ENCODE data around the gene ZFP64. TPM values are rescaled to one million over a fixed set of nuclear protein-coding genes. Genes with fewer than 3 reads are reported as not detected.

ZFP64 gene
- total RNA-seq, 2 experiments from 2014 or later: 2.5 to 3.2 TPM

GRCh38 chr20:52129611-52130010 lies 62.0 kb downstream of the ZFP64 start:
- no peaks in the 10 kb centered on the region for H3K9me3 ChIP-seq (ENCODE audit: control insufficient read depth in 1 of 2, insufficient read depth in 1 of 2, low read length in 2 of 2)
- no peaks in the 10 kb centered on the region for H3K36me3 ChIP-seq (ENCODE audit: insufficient read depth, low read length)
- intact Hi-C loops (cut with DNase I, micrococcal nuclease): loop anchor here in 1 of 2 experiments (5.0 kb wide), 1 partner anchor 1418 kb away; no protein-coding TSS in a partner anchor
- no peaks in the 10 kb centered on the region for H3K36me3 Mint-ChIP-seq (ENCODE audit: low read depth)
- H3K27ac Mint-ChIP-seq: no peak overlapping the region
- H3K27me3 ChIP-seq (ENCODE audit: control insufficient read depth in 1 of 2, insufficient read depth in 2 of 2, low read length in 2 of 2): no peaks in the 10 kb centered on the region
- peaks cover 5% of the 10 kb centered on the region for H3K4me1 Mint-ChIP-seq (ENCODE audit: low read depth)
- POLR2A ChIA-PET: no interaction called here
- H3K4me3 Mint-ChIP-seq: no peak overlapping the region
- no peaks in the 10 kb centered on the region for H3K4me1 ChIP-seq (ENCODE audit: insufficient read depth, low read length)
- CTCF ChIA-PET: interaction anchor here (1.1 to 1.5 kb wide), 2 partner anchors 9 to 18 kb away, joined by 3 read pairs; no protein-coding TSS in a partner anchor
- TF ChIP-seq CTCF (IDR thresholded peaks at IDR 0.05): no peak
- DNase-seq (no peak), ATAC-seq (ENCODE audit: poor library complexity) (no peak)
- H3K27ac ChIP-seq (ENCODE audit: low read depth in 1 of 2, low read length in 2 of 2): no peak overlapping the region
- H3K9me3 Mint-ChIP-seq: no peaks in the 10 kb centered on the region
- no peaks in the 10 kb centered on the region for H3K27me3 Mint-ChIP-seq
- no peak overlapping the region for H3K4me3 ChIP-seq (ENCODE audit: low read length)

GRCh38 chr20:52127309-52127708 lies 64.3 kb downstream of the ZFP64 start:
- no peaks in the 10 kb centered on the region for H3K4me1 ChIP-seq (ENCODE audit: insufficient read depth, low read length)
- no peaks in the 10 kb centered on the region for H3K9me3 ChIP-seq (ENCODE audit: control insufficient read depth in 1 of 2, insufficient read depth in 1 of 2, low read length in 2 of 2)
- Mint-ChIP-seq H3K9me3 (no peaks in the 10 kb centered on the region), H3K4me1 (ENCODE audit: low read depth) (peaks cover 5% of the 10 kb centered on the region), H3K27me3 (no peaks in the 10 kb centered on the region), H3K36me3 (ENCODE audit: low read depth) (no peaks in the 10 kb centered on the region), H3K4me3 (no peak overlapping the region), H3K27ac (no peak overlapping the region)
- no peak overlapping the region for H3K4me3 ChIP-seq (ENCODE audit: low read length)
- H3K36me3 ChIP-seq (ENCODE audit: insufficient read depth, low read length): no peaks in the 10 kb centered on the region
- ATAC-seq (ENCODE audit: poor library complexity) (no peak), DNase-seq (peak in 1 of 14 experiments; percentile 19)
- intact Hi-C loops (cut with DNase I, micrococcal nuclease): loop anchor here in 1 of 2 experiments (5.0 kb wide), 1 partner anchor 1420 kb away; no protein-coding TSS in a partner anchor
- CTCF ChIA-PET: no interaction called here
- TF ChIP-seq CTCF (IDR thresholded peaks at IDR 0.05): no peak
- no peaks in the 10 kb centered on the region for H3K27me3 ChIP-seq (ENCODE audit: control insufficient read depth in 1 of 2, insufficient read depth in 2 of 2, low read length in 2 of 2)
- POLR2A ChIA-PET: no interaction called here
- no peak overlapping the region for H3K27ac ChIP-seq (ENCODE audit: low read depth in 1 of 2, low read length in 2 of 2)

GRCh38 chr20:52124821-52125220 lies 66.8 kb downstream of the ZFP64 start:
- no peak for TF ChIP-seq CTCF (IDR thresholded peaks at IDR 0.05)
- no peak overlapping the region for H3K4me3 Mint-ChIP-seq
- no peaks in the 10 kb centered on the region for H3K27me3 ChIP-seq (ENCODE audit: control insufficient read depth in 1 of 2, insufficient read depth in 2 of 2, low read length in 2 of 2)
- H3K27me3 Mint-ChIP-seq: no peaks in the 10 kb centered on the region
- no peak overlapping the region for H3K27ac ChIP-seq (ENCODE audit: low read depth in 1 of 2, low read length in 2 of 2)
- H3K4me3 ChIP-seq (ENCODE audit: low read length): no peak overlapping the region
- H3K36me3 ChIP-seq (ENCODE audit: insufficient read depth, low read length): no peaks in the 10 kb centered on the region
- H3K36me3 Mint-ChIP-seq (ENCODE audit: low read depth): no peaks in the 10 kb centered on the region
- no peaks in the 10 kb centered on the region for H3K9me3 Mint-ChIP-seq
- peaks cover 5% of the 10 kb centered on the region for H3K4me1 Mint-ChIP-seq (ENCODE audit: low read depth)
- H3K9me3 ChIP-seq (ENCODE audit: control insufficient read depth in 1 of 2, insufficient read depth in 1 of 2, low read length in 2 of 2): no peaks in the 10 kb centered on the region
- DNase-seq (no peak), ATAC-seq (ENCODE audit: poor library complexity) (no peak)
- CTCF ChIA-PET: no interaction called here
- no peak overlapping the region for H3K27ac Mint-ChIP-seq
- H3K4me1 ChIP-seq (ENCODE audit: insufficient read depth, low read length): no peaks in the 10 kb centered on the region
- intact Hi-C loops (cut with DNase I, micrococcal nuclease): loop anchor here in 1 of 2 experiments (5.0 kb wide), 1 partner anchor 1422 kb away; no protein-coding TSS in a partner anchor
- POLR2A ChIA-PET: no interaction called here

Data from CD4-positive, alpha-beta T cell (primary cell).